H9 (cell line): ENCODE data around the gene GABRB1. TPM values are rescaled to one million over a fixed set of nuclear protein-coding genes. Genes with fewer than 3 reads are reported as not detected.

Experiments used
- DNase-seq: peaks from one replicate; pipeline ENCODE4 v3.0.0-alpha.2; 2017
- H2AFZ ChIP-seq: one replicate; pipeline ENCODE4 v1.6.1; 2013; ENCODE audit warnings: mild to moderate bottlenecking, low read length, control low read depth, moderate library complexity
- H2AK5ac ChIP-seq: 2 replicates; pipeline ENCODE4 v1.6.1; 2013; ENCODE audit warnings: low read length, control low read depth, mixed read lengths; ENCODE audit not compliant: insufficient read length
- H2BK120ac ChIP-seq: one replicate; pipeline ENCODE4 v1.6.1; 2013; ENCODE audit warnings: low read depth, mild to moderate bottlenecking, low read length, control low read depth, inconsistent platforms; ENCODE audit not compliant: poor library complexity, severe bottlenecking
- H2BK12ac ChIP-seq: 2 replicates; pipeline ENCODE4 v1.6.1; 2013; ENCODE audit warnings: low read length, control low read depth, mixed read lengths, low read depth; ENCODE audit not compliant: insufficient read length
- H2BK15ac ChIP-seq: 2 replicates; pipeline ENCODE4 v1.6.1; 2013; ENCODE audit warnings: low read depth, low read length, control low read depth
- H2BK20ac ChIP-seq: one replicate; pipeline ENCODE4 v1.6.1; 2013; ENCODE audit warnings: low read depth, mild to moderate bottlenecking, low read length, control low read depth, inconsistent platforms; ENCODE audit not compliant: poor library complexity, severe bottlenecking
- H2BK5ac ChIP-seq: 2 replicates; pipeline ENCODE4 v1.6.1; 2013; ENCODE audit warnings: low read length, control low read depth, mixed read lengths; ENCODE audit not compliant: insufficient read length
- H3K14ac ChIP-seq: 2 replicates; pipeline ENCODE4 v1.6.1; 2013; ENCODE audit warnings: low read length, control low read depth; ENCODE audit not compliant: insufficient read depth
- H3K18ac ChIP-seq: 2 replicates; pipeline ENCODE4 v1.6.1; 2013; ENCODE audit warnings: low read depth, mild to moderate bottlenecking, mixed read lengths, low read length, control low read depth; ENCODE audit not compliant: insufficient read length
- H3K23ac ChIP-seq: 2 replicates; pipeline ENCODE4 v1.6.1; 2013; ENCODE audit warnings: low read length, control low read depth, mixed read lengths, low read depth; ENCODE audit not compliant: insufficient read length
- H3K23me2 ChIP-seq: 2 replicates; pipeline ENCODE4 v1.6.1; 2013; ENCODE audit warnings: low read depth, mild to moderate bottlenecking, mixed read lengths, low read length, control low read depth; ENCODE audit not compliant: insufficient read length, poor library complexity, severe bottlenecking
- H3K27ac ChIP-seq: 2 replicates; pipeline ENCODE4 v1.5.1; 2013; ENCODE audit warnings: low read length, control low read depth, mixed read lengths, low read depth; ENCODE audit not compliant: insufficient read length
- H3K27me3 ChIP-seq: 2 replicates; pipeline ENCODE4 v1.6.1; 2013; ENCODE audit warnings: low read length, control low read depth, inconsistent platforms; ENCODE audit not compliant: insufficient read depth
- H3K4ac ChIP-seq: 2 replicates; pipeline ENCODE4 v1.6.1; 2013; ENCODE audit warnings: low read depth, mild to moderate bottlenecking, control low read depth, inconsistent platforms, low read length, moderate library complexity
- H3K4me1 ChIP-seq: 2 replicates; pipeline ENCODE4 v1.6.1; 2013; ENCODE audit warnings: low read length, control low read depth, inconsistent platforms; ENCODE audit not compliant: insufficient read depth
- H3K4me2 ChIP-seq: 2 replicates; pipeline ENCODE4 v1.6.1; 2013; ENCODE audit warnings: low read length, control low read depth, mixed read lengths; ENCODE audit not compliant: insufficient read length, insufficient read depth
- H3K56ac ChIP-seq: 2 replicates; pipeline ENCODE4 v1.6.1; 2013; ENCODE audit warnings: low read depth, mild to moderate bottlenecking, mixed read lengths, low read length, control low read depth; ENCODE audit not compliant: insufficient read length
- H3K79me1 ChIP-seq: 2 replicates; pipeline ENCODE4 v1.6.1; 2013; ENCODE audit warnings: low read depth, mild to moderate bottlenecking, moderate library complexity, low read length, control low read depth, inconsistent platforms; ENCODE audit not compliant: insufficient read depth, poor library complexity, severe bottlenecking
- H3K79me2 ChIP-seq: 2 replicates; pipeline ENCODE4 v1.6.1; 2013; ENCODE audit warnings: low read length, control low read depth, inconsistent platforms; ENCODE audit not compliant: insufficient read depth
- H3K9ac ChIP-seq: 2 replicates; pipeline ENCODE4 v1.6.1; 2013; ENCODE audit warnings: low read length, control low read depth, mixed read lengths; ENCODE audit not compliant: insufficient read length; ENCODE audit errors: extremely low read depth
- H3K9me3 ChIP-seq: one replicate; pipeline ENCODE4 v1.6.1; 2013; ENCODE audit warnings: low read depth, low read length, inconsistent platforms; ENCODE audit not compliant: control insufficient read depth
- H3T11ph ChIP-seq: one replicate; pipeline ENCODE4 v1.6.1; 2013; ENCODE audit warnings: mild to moderate bottlenecking, low read length, control low read depth, inconsistent platforms
- H4K20me1 ChIP-seq: one replicate; pipeline ENCODE4 v1.6.1; 2013; ENCODE audit not compliant: control insufficient read depth, insufficient read length, insufficient read depth
- H4K5ac ChIP-seq: 2 replicates; pipeline ENCODE4 v1.6.1; 2013; ENCODE audit warnings: low read depth, mild to moderate bottlenecking, mixed read lengths, low read length, control low read depth; ENCODE audit not compliant: insufficient read length
- H4K8ac ChIP-seq: replicated peaks from 2 replicates; pipeline ENCODE4 v1.6.1; 2013; ENCODE audit warnings: low read length, control low read depth, mixed read lengths, low read depth; ENCODE audit not compliant: insufficient read length
- H4K91ac ChIP-seq: 2 replicates; pipeline ENCODE4 v1.6.1; 2013; ENCODE audit warnings: low read depth, mild to moderate bottlenecking, moderate library complexity, mixed read lengths, low read length, control low read depth; ENCODE audit not compliant: insufficient read length
- H3K27ac Mint-ChIP-seq, 3 experiments: 2 replicates in 2 of 3; 3 replicates in 1 of 3; pipeline ENCODE4 v1.8.0; 2020 to 2021; ENCODE audit warnings: mixed read lengths in 3 of 3, mild to moderate bottlenecking in 1 of 3, moderate library complexity in 1 of 3
- H3K27me3 Mint-ChIP-seq: 2 replicates; pipeline ENCODE4 v1.8.0; 2021; ENCODE audit warnings: low read depth, mild to moderate bottlenecking, moderate library complexity, mixed read lengths
- H3K36me3 Mint-ChIP-seq, 3 experiments: 2 replicates in 2 of 3; 3 replicates in 1 of 3; pipeline ENCODE4 v1.8.0; 2020 to 2021; ENCODE audit warnings: low read depth in 3 of 3, mixed read lengths in 3 of 3; ENCODE audit not compliant: insufficient read depth in 1 of 3
- H3K4me1 Mint-ChIP-seq, 2 experiments: 2 replicates each; pipeline ENCODE4 v1.8.0; 2020; ENCODE audit warnings: mixed read lengths in 2 of 2
- H3K4me3 Mint-ChIP-seq, 2 experiments: 2 replicates in 1 of 2; 3 replicates in 1 of 2; pipeline ENCODE4 v1.8.0; 2020 to 2021; ENCODE audit warnings: mild to moderate bottlenecking in 2 of 2, mixed read lengths in 2 of 2, moderate library complexity in 1 of 2
- H3K9me3 Mint-ChIP-seq, 2 experiments: 2 replicates in 1 of 2; 3 replicates in 1 of 2; pipeline ENCODE4 v1.8.0; 2020; ENCODE audit warnings: mild to moderate bottlenecking in 2 of 2, mixed read lengths in 2 of 2, moderate library complexity in 1 of 2
- WGBS: extraction: QIAGEN DNeasy Blood & Tissue Kit; methylation state at CpG from one replicate; pipeline ENCODE4 v1.1.7; 2013; ENCODE audit warnings: missing lambda C conversion rate, low lambda C conversion rate, mixed read lengths; ENCODE audit not compliant: insufficient read length; ENCODE audit errors: extremely low coverage; 5-methylcytosine and 5-hydroxymethylcytosine counted together
- total RNA-seq: library from RNA; stranded (reverse); gene quantifications from 2 replicates; pipeline ENCODE4 v1.2.1, GENCODE V29; 2021
- TF ChIP-seq, protein P1 (sequence below): fragments of 200-600 bp; sonication (generic); conservative IDR thresholded peaks from 3 replicates; pipeline ENCODE4 v1.8.0; 2021; ENCODE audit warnings: antibody characterized with exemption, mild to moderate bottlenecking

Gene GABRB1
- total RNA-seq, 1 experiment from 2014 or later, result 0.39 TPM

DNA sequence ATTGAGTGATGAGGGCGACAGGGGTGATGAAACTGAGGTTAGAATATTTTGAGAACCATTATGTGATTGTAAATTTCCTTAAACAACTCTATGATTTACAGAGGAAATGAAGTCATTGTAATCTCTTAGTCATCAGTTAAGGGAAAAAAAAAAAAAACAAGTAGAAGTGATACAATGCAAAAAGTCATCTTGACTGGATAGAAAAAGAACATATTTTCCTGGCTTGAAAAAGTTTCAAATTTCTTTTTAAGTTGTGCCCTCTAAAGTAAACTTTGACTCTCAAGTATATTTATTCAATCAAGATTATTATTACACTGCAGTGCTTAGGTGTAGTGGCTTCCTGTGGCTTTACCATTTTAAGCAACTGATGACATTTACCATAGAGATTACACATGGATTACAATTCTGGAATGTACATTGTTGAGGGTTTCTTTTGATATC is 40.6 kb downstream of the GABRB1 start:
- Histone ChIP-seq H3K14ac (no peak overlapping the region), H2AFZ (no peak overlapping the region), H2BK120ac (no peak overlapping the region), H3K27me3 (no peaks in the 10 kb centered on the region), H3K4me2 (no peak overlapping the region), H3K4ac (no peak overlapping the region), H2BK15ac (no peak overlapping the region), H3K27ac (no peak overlapping the region), H3K56ac (no peak overlapping the region), H2BK12ac (no peak overlapping the region), H4K5ac (no peak overlapping the region), H3K4me1 (peaks cover 4% of the 10 kb centered on the region; the same call in 1 of the 2 replicates), H3K79me1 (no peaks in the 10 kb centered on the region), H3K23me2 (no peaks in the 10 kb centered on the region), H4K8ac (no peak overlapping the region), H4K91ac (no peak overlapping the region), H3K23ac (no peak overlapping the region), H3T11ph (no peak overlapping the region), H2AK5ac (no peak overlapping the region), H3K9ac (no peak overlapping the region), H3K18ac (no peak overlapping the region), H2BK5ac (no peak overlapping the region), H3K79me2 (no peaks in the 10 kb centered on the region), H4K20me1 (no peaks in the 10 kb centered on the region), H3K9me3 (no peaks in the 10 kb centered on the region), H2BK20ac (no peak overlapping the region)
- H3K27ac Mint-ChIP-seq, result no peak overlapping the region
- H3K4me1 Mint-ChIP-seq, result peaks cover 14 to 16% of the 10 kb centered on the region in 2 experiments
- no peak overlapping the region for H3K4me3 Mint-ChIP-seq
- TF ChIP-seq, protein P1, sequence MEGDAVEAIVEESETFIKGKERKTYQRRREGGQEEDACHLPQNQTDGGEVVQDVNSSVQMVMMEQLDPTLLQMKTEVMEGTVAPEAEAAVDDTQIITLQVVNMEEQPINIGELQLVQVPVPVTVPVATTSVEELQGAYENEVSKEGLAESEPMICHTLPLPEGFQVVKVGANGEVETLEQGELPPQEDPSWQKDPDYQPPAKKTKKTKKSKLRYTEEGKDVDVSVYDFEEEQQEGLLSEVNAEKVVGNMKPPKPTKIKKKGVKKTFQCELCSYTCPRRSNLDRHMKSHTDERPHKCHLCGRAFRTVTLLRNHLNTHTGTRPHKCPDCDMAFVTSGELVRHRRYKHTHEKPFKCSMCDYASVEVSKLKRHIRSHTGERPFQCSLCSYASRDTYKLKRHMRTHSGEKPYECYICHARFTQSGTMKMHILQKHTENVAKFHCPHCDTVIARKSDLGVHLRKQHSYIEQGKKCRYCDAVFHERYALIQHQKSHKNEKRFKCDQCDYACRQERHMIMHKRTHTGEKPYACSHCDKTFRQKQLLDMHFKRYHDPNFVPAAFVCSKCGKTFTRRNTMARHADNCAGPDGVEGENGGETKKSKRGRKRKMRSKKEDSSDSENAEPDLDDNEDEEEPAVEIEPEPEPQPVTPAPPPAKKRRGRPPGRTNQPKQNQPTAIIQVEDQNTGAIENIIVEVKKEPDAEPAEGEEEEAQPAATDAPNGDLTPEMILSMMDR, result no peak
- H3K27me3 Mint-ChIP-seq, result no peaks in the 10 kb centered on the region
- no peak for DNase-seq
- no peaks in the 10 kb centered on the region for H3K9me3 Mint-ChIP-seq
- WGBS, result no CpG with 5 or more reads among the region's 1 CpG
- H3K36me3 Mint-ChIP-seq, result no peaks in the 10 kb centered on the region; a peak in 1 of 7 replicates
